GM21515 (cell line): ENCODE data around the gene KCNMB3.
"Not testable (repeated sequence)": the region's sequence is repeated elsewhere in the genome, so short reads cannot be mapped to it uniquely, and the experiment has no call there.

ENCODE experiments used
- ATAC-seq: cut with Tn5 transposase; IDR thresholded peaks from one replicate; pipeline ENCODE4 v1.9.1; 2021; ENCODE audit not compliant: unreplicated experiment

KCNMB3 gene

GRCh38 chr3:179250803-179251476, at the start of gene KCNMB3:
Gene KCNMB3, minus strand, starts transcription at chr3:179251114. Its CDS starts 124 bp downstream, at chr3:179250990.
- ATAC-seq: no peak

GRCh38 chr3:179299999-179300613, 49.2 kb upstream of the KCNMB3 start:
- peak; percentile 66 for ATAC-seq

GRCh38 chr3:179299316-179299715, 48.4 kb upstream of the KCNMB3 start:
- no peak for ATAC-seq

GRCh38 chr3:179297971-179298725, 47.2 kb upstream of the KCNMB3 start:
- no peak for ATAC-seq

- ATAC-seq: no peak
Measured at GRCh38 chr3:179292450-179292849, 41.5 kb upstream of the KCNMB3 start.

- ATAC-seq: no peak
Measured at GRCh38 chr3:179289295-179289694, 38.4 kb upstream of the KCNMB3 start.

- ATAC-seq: no peak
Measured at GRCh38 chr3:179288845-179289244, 37.9 kb upstream of the KCNMB3 start.

- ATAC-seq: no peak
Measured at GRCh38 chr3:179286331-179286730, 35.4 kb upstream of the KCNMB3 start.

- no peak for ATAC-seq
Measured at GRCh38 chr3:179281825-179282224, 30.9 kb upstream of the KCNMB3 start.

- no peak for ATAC-seq
Measured at GRCh38 chr3:179279837-179280236, 28.9 kb upstream of the KCNMB3 start.

- no peak for ATAC-seq
Measured at GRCh38 chr3:179278932-179279693, 28.2 kb upstream of the KCNMB3 start.

- no peak for ATAC-seq
Measured at GRCh38 chr3:179278151-179278550, 27.2 kb upstream of the KCNMB3 start.

- no peak for ATAC-seq
Measured at GRCh38 chr3:179276743-179277142, 25.8 kb upstream of the KCNMB3 start.

- no peak for ATAC-seq
Measured at GRCh38 chr3:179276001-179276400, 25.1 kb upstream of the KCNMB3 start.

GRCh38 chr3:179274434-179274833, 23.5 kb upstream of the KCNMB3 start:
- not testable (repeated sequence) for ATAC-seq

GRCh38 chr3:179272385-179272784, 21.5 kb upstream of the KCNMB3 start:
- no peak for ATAC-seq

GRCh38 chr3:179269152-179269707, 18.3 kb upstream of the KCNMB3 start:
- no peak for ATAC-seq

- no peak for ATAC-seq
Measured at GRCh38 chr3:179268400-179269051, 17.6 kb upstream of the KCNMB3 start.

- no peak for ATAC-seq
Measured at GRCh38 chr3:179266701-179267211, 15.8 kb upstream of the KCNMB3 start.

- ATAC-seq: peak; percentile 39
Measured at GRCh38 chr3:179265875-179266274, 15.0 kb upstream of the KCNMB3 start.
